HG03066 (cell line): ENCODE measurements around the gene PPP1R3G.

Experiments used
- ATAC-seq: cut with Tn5 transposase; IDR thresholded peaks from one replicate; pipeline ENCODE4 v1.9.1; 2021; ENCODE audit warnings: low read depth; ENCODE audit not compliant: unreplicated experiment

Gene PPP1R3G

GRCh38 chr6:5068153-5068751 lies 16.9 kb upstream of the PPP1R3G start:
- no peak for ATAC-seq

DNA sequence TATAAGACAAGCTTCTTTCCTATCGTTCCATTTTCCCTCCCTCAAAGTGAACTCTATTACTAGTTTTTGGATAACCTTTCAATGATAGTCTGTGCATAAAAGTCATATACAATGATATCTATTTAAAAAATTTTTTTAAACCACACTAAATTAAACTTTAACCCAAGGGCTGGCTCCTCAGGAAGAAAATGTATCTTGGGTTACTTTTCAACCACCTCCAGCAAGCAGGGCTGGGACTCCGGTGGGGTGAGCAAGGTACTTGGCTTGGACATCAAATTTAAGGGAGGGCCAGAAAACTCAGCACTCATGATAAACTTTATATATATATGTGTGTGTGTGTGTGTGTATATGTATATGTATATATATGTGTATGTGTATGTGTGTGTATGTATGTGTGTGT lies 13.9 kb upstream of the PPP1R3G start:
- no peak for ATAC-seq

DNA sequence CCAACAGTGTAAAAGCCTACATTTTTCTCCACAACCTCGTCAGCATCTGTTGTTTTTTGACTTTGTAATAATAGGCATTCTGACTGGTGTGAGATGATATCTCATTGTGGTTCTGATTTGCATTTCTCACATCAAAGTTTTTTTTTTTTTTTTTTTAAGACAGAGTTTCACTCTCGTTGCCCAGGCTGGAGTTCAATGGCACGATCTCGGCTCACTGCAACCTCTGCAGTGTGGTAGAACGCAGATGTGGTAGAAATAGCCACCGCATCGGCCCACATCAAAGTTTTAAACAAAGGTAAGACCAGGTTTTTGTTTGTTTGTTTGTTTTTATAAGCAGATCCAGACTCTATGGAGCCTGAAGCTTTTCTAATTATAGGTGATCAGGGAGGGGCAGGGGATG lies 12.7 kb upstream of the PPP1R3G start:
- no peak for ATAC-seq

DNA sequence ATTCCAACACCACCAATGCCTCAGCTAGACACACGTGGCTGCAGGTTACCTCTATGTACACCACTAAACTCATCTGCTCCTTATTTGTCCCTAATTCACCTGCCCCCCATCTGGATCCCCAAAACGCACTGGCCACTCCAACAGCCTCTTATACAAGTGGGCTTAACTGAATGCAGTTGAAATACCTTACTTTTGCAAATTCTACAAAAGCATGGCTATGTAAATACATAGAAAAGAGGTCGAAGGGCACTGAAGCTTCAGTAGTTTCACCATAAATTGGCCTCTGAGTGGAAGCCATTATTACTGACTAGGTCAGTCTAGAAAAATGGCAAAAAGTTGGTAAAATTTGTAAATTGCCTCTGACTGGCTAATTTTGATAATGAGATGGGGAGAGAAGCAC lies 11.1 kb upstream of the PPP1R3G start:
- no peak for ATAC-seq

GRCh38 chr6:5076931-5077330 lies 8.2 kb upstream of the PPP1R3G start:
- ATAC-seq, result no peak

GRCh38 chr6:5078121-5078669 lies 6.9 kb upstream of the PPP1R3G start:
- no peak for ATAC-seq

DNA sequence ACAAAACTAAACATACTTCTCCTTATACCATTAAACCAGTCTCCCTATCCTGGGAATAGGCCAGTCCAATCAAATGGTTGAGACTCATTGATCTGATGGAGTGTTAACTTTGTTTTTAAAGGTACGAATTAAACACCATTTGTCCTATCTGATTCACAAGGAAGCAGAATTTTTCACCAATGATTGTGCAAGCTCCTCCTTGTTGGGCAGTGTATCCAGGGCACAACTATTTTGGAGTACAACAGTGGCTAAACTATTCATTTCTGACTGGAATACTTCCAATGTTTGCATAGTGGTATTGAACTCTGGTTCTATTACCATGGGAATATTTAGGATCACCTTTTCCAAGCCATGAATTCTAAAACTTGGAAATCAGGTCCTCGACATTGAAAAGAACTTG lies 5.4 kb upstream of the PPP1R3G start:
- ATAC-seq, result no peak

DNA sequence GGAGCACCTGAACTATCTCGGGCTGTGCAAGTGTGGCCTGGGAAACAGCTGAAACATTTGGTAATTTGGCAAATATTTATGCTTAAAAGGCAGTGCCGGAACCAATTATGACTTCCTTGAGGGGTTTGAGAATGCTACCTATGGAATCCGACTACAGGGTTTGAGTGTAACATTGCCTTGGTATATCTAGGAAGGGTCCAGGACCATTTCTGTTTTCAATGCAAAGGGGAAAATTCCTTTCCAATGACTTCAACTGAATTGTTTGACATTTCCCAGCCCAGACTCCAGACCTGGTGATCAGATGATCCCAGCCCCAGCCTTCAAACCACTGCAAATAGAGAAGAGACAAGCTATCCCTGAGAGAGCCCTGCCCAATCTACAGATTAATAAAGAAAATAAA lies 4.6 kb upstream of the PPP1R3G start:
- no peak for ATAC-seq

DNA sequence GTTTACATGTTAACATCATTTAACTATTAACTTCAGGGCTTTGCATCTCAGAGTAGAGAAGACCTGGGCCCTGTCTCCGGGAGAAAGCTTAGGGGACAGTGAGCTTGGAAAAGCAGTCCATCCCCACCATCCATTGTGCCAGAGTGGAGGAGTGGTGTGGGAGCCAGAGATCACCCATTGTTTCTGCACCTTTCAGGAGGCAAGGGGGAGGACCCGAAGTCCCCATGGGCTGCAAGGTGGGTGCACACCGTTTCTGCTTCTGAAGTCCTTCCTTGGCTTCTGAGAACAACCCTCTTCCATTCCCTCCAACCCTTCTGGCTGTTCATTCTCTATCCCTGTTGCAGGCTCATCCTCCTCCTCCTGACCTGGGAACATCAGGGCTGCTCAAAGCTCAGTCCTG lies 4.0 kb upstream of the PPP1R3G start:
- ATAC-seq, result no peak

GRCh38 chr6:5081955-5082354 lies 3.2 kb upstream of the PPP1R3G start:
- no peak for ATAC-seq

- no peak for ATAC-seq
Measured at GRCh38 chr6:5082487-5083306, 2.4 kb upstream of the PPP1R3G start.

DNA sequence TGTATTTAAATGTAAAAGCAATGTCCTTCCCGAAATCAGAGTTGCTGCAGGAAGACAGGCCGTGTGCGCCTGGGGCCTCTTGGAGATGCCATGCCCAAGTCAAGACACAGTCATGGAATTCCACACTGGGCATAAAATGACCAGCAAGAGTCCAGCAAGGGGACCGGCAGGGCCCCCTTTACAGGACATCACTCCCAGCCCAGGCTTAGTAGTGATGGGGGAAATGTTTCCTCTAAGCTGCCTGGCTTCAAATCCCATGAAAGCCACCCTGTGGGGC lies 1.9 kb upstream of the PPP1R3G start:
- no peak for ATAC-seq

DNA sequence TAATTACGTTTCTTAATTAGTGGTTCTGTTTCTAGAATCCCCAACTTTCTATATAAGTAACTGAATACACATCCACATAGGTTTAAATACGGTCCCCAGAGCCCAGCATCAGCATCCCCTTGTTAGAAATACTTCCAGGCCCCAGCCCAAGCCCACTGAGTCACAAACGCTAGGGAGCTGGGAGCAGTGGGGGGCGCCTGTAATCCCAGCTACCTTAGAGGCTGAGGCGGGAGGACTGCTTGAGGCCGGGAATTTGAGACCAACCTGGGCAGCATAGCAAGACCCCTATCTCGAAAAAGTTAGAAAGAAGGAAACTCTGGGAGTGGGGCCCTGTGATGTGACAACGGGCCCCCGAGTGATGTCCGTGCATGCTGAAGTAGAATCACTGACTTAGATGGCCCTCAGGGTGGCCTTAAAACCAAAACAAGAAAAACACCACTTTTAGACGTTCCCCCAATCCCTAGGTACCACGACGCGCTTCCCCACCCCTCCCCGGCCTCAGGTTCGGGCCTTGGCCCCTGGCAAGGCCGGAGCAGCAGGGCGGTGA lies 1.3 kb upstream of the PPP1R3G start:
- no peak for ATAC-seq

GRCh38 chr6:5084360-5084780 lies 771 bp upstream of the PPP1R3G start:
- ATAC-seq, result peak; percentile 37

DNA sequence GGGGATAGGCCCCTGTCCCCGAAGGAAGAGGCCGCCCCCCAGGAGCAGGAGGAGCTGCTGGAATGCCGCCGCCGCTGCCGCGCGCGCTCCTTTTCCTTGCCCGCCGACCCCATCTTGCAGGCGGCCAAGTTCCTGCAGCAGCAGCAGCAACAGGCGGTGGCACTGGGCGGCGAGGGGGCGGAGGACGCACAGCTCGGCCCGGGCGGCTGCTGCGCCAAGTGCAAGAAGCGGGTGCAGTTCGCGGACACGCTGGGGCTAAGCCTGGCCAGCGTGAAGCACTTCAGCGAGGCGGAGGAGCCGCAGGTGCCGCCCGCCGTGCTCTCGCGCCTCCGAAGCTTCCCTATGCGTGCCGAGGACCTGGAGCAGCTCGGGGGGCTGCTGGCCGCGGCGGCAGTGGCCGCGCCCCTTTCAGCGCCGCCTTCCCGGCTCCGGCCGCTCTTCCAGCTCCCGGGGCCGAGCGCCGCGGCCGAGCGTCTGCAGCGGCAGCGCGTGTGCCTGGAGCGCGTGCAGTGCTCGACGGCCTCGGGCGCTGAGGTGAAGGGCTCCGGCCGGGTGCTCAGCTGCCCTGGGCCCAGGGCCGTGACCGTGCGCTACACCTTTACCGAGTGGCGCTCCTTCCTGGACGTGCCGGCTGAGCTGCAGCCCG lies 630 bp downstream of the PPP1R3G start:
- ATAC-seq, result peak; percentile 32

DNA sequence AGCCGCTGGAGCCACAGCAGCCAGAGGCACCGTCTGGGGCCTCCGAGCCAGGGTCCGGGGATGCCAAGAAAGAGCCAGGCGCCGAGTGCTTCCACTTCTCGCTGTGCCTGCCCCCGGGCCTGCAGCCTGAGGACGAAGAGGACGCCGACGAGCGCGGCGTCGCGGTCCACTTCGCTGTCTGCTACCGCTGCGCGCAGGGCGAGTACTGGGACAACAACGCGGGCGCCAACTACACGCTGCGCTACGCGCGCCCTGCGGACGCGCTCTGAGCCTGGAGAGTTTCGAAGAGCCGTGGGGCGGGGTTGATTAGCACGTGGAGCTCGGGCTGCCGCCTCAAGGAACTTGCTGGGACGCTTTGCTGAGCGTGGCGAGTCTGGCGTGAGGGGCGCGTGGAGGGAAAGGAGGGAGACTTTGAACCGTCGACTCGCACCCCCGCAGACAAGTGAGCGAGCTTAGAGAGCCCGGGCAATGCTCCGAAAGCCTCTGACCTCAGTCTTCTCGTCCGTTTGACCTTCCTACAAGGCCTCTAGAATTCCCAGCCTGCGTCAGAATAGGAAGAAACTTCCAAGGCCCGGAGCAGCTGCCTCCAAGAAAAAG lies 1.3 kb downstream of the PPP1R3G start:
- ATAC-seq, result no peak

GRCh38 chr6:5087389-5087788 lies 2.2 kb downstream of the PPP1R3G start:
- ATAC-seq, result no peak

GRCh38 chr6:5088780-5089179 lies 3.6 kb downstream of the PPP1R3G start:
- no peak for ATAC-seq

- no peak for ATAC-seq
Measured at GRCh38 chr6:5089481-5090438, 4.6 kb downstream of the PPP1R3G start.

GRCh38 chr6:5090603-5091002 lies 5.5 kb downstream of the PPP1R3G start:
- ATAC-seq, result no peak
